ENCODE results near the gene TSPAN5.

Gene TSPAN5

DNA sequence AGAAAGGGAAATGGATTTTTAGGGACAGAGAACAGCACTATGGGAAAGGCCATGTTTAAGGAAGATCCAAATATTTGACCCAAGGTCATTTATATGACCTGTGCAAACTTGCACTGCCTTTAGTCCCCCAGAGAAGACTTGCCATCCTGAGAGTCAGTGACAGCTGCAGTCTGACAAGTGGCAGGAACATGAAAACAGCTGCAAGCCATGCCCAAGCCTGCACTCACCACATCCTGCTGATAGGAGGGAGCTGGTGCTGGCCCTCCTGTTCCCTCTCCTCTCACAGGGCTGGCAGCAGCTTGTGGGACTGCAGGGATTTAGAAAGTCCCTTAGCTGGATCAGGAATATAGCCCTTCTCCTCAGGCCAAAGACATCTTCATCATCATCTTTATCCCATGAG lies 209.5 kb downstream of the TSPAN5 start (continued):
- TF ChIP-seq KLF7 (tag by site-specific recombination; IDR thresholded peaks at IDR 0.05; ENCODE audit: borderline replicate concordance), result no peak
- TF ChIP-seq ZBTB26 (tag by site-specific recombination; optimal IDR thresholded peaks at IDR 0.05), result no peak
- TF ChIP-seq, protein P1, sequence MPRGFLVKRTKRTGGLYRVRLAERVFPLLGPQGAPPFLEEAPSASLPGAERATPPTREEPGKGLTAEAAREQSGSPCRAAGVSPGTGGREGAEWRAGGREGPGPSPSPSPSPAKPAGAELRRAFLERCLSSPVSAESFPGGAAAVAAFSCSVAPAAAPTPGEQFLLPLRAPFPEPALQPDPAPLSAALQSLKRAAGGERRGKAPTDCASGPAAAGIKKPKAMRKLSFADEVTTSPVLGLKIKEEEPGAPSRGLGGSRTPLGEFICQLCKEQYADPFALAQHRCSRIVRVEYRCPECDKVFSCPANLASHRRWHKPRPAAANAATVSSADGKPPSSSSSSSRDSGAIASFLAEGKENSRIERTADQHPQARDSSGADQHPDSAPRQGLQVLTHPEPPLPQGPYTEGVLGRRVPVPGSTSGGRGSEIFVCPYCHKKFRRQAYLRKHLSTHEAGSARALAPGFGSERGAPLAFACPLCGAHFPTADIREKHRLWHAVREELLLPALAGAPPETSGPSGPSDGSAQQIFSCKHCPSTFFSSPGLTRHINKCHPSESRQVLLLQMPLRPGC (tag by site-specific recombination; IDR thresholded peaks at IDR 0.05), result no peak
- no peak for TF ChIP-seq ZNF175 (tag by site-specific recombination; IDR thresholded peaks at IDR 0.05)

DNA sequence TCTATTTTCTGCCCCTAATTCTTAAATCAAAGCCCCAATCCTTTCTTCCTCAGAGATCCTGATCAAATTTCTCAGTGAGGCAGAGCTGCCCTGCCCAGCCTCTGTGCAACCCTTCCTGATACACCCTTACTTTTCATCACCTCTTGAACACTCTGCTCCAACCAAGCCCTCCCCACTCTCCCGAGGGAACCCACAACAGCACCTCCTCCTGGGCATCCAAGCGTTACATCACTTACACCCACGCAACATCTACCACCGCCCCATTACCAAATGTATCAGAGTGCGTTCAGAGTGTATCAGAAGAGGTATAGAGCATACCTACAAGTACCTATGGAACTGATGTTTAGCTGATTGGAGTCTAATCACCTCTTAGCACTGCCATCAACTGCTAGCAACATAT lies 210.8 kb downstream of the TSPAN5 start:
- POLR2A ChIA-PET, result no interaction called here
- no peak overlapping the region for H3K4me3 ChIP-seq (ENCODE audit: low read depth, low read length)
- H3K4me1 ChIP-seq (ENCODE audit: control insufficient read depth, insufficient read depth, low read length), result no peaks in the 10 kb centered on the region
- H3K9me3 ChIP-seq (ENCODE audit: control insufficient read depth, insufficient read depth, low read depth, low read length), result no peaks in the 10 kb centered on the region
- TF ChIP-seq ZNF571 (tag by site-specific recombination; IDR thresholded peaks at IDR 0.05) (no peak), ZBTB7A (tag by site-specific recombination; IDR thresholded peaks at IDR 0.05; ENCODE audit: low read depth) (no peak), ZNF600 (tag by site-specific recombination; IDR thresholded peaks at IDR 0.05) (no peak), ZNF510 (tag by site-specific recombination; IDR thresholded peaks at IDR 0.05; ENCODE audit: insufficient replicate concordance) (no peak), ZNF514 (tag by site-specific recombination; IDR thresholded peaks at IDR 0.05) (no peak), IKZF3 (tag by site-specific recombination; IDR thresholded peaks at IDR 0.05) (no peak)
- peaks cover 0 to 3% of the 10 kb centered on the region in 2 experiments; a peak in 1 of 3 replicates for H3K36me3 ChIP-seq (ENCODE audit: control insufficient read depth in 2 of 2, insufficient read depth in 1 of 2, low read length in 2 of 2)
- CTCF ChIA-PET, result interaction anchor here (0.8 kb wide), 1 partner anchor 10 kb away, joined by 3 read pairs; no protein-coding TSS in a partner anchor
- H3K27ac ChIP-seq (ENCODE audit: extremely low read depth, low read depth, low read length), result no peak overlapping the region

DNA sequence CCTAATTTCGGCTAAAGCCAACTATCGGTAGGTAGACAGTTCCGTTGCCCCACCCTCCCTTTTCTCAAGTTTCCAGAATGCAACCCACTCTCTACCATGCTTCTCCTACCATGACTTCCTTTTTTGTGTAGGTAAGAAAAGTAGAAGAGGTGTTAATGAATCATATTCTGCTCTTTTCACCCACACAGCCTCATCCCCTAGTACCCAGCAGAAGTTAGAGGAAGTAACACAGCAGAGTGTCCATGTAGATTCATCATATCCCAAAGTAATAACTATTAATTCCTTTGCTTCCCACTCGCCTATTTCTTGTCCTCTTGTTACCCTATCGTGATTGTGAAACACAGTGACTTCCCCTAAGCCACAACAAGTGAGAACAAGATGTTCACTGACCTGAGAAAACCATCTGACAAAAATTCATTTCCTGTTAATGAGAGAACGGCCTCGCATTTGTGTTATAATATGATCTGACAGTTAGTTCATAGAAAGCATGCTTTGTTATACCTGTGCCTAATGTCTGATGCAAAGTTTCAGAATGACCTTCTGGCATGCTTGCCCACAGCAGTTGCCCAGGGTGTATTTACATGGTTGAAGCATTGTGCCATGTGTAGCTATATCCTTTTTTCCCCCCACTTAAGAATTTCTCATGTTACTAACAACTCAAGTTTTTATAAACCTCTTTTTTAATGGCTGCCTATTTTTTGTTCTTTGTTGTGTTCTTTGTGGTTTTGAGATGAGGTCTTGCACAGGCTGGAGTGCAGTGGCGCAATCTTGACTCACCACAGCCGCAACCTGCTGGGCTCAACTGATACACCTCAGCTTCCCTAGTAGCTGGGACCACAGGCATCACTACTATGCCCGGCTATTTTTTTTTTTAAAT lies 211.7 kb downstream of the TSPAN5 start:
- Histone ChIP-seq H3K9me3 (ENCODE audit: control insufficient read depth, insufficient read depth, low read depth, low read length) (no peaks in the 10 kb centered on the region), H3K27ac (ENCODE audit: extremely low read depth, low read depth, low read length) (no peak overlapping the region), H3K4me3 (ENCODE audit: low read depth, low read length) (no peak overlapping the region), H3K4me1 (ENCODE audit: control insufficient read depth, insufficient read depth, low read length) (no peaks in the 10 kb centered on the region), H3K36me3 (ENCODE audit: control insufficient read depth in 2 of 2, insufficient read depth in 1 of 2, low read length in 2 of 2) (peaks cover 0 to 11% of the 10 kb centered on the region in 2 experiments; a peak in 1 of 3 replicates)
- TF ChIP-seq ZNF394 (tag by site-specific recombination; IDR thresholded peaks at IDR 0.05; ENCODE audit: borderline replicate concordance), result no peak
- no peak for TF ChIP-seq YY2 (tag by site-specific recombination; IDR thresholded peaks at IDR 0.05)
- TF ChIP-seq ZBTB7A (tag by site-specific recombination; IDR thresholded peaks at IDR 0.05; ENCODE audit: low read depth), result no peak
- TF ChIP-seq ZFP3 (tag by site-specific recombination; IDR thresholded peaks at IDR 0.05; ENCODE audit: low read depth), result no peak
- no peak for TF ChIP-seq ZNF223 (tag by site-specific recombination; IDR thresholded peaks at IDR 0.05)
- TF ChIP-seq ZNF776 (tag by site-specific recombination; IDR thresholded peaks at IDR 0.05; ENCODE audit: borderline replicate concordance), result no peak
- TF ChIP-seq ZNF155 (tag by site-specific recombination; IDR thresholded peaks at IDR 0.05), result no peak
- TF ChIP-seq REPIN1 (tag by site-specific recombination; IDR thresholded peaks at IDR 0.05; ENCODE audit: low read depth), result no peak
- TF ChIP-seq ZNF23 (tag by site-specific recombination; IDR thresholded peaks at IDR 0.05; ENCODE audit: borderline replicate concordance), result no peak
- no peak for TF ChIP-seq ZNF211 (tag by site-specific recombination; IDR thresholded peaks at IDR 0.05; ENCODE audit: low read depth)
- no peak for TF ChIP-seq GLIS2 (tag by site-specific recombination; IDR thresholded peaks at IDR 0.05)
- no peak for TF ChIP-seq FEZF1 (tag by site-specific recombination; IDR thresholded peaks at IDR 0.05)
- no peak for TF ChIP-seq ZBTB20 (tag by site-specific recombination; IDR thresholded peaks at IDR 0.05)
- no peak for TF ChIP-seq ZNF133 (tag by site-specific recombination; IDR thresholded peaks at IDR 0.05)
- no peak for TF ChIP-seq ZEB2 (tag by site-specific recombination; IDR thresholded peaks at IDR 0.05)
- no peak for TF ChIP-seq MZF1 (tag by site-specific recombination; IDR thresholded peaks at IDR 0.05; ENCODE audit: borderline replicate concordance)
- TF ChIP-seq PRDM1 (tag by site-specific recombination; IDR thresholded peaks at IDR 0.05), result no peak
- ChIA-PET POLR2A (no interaction called here), CTCF (interaction anchor here (0.8 kb wide), 1 partner anchor 9 kb away, joined by 3 read pairs; no protein-coding TSS in a partner anchor)

All from HEK293 (cell line).